GM12891 (cell line): ENCODE results near the gene CLRN3.

Source experiments
- POLR2A ChIP-seq: IDR thresholded peaks from 2 replicates; pipeline ENCODE4 v1.6.1; 2011; ENCODE audit warnings: low read depth, low read length, control low read depth
- POLR2AphosphoS5 ChIP-seq: IDR thresholded peaks from 2 replicates; pipeline ENCODE4 v1.6.1; 2011; ENCODE audit warnings: low read depth, low read length, control low read depth
- SPI1 ChIP-seq: IDR thresholded peaks from 2 replicates; pipeline ENCODE4 v1.6.1; 2011; ENCODE audit warnings: low read depth, low read length, control low read depth
- TAF1 ChIP-seq: IDR thresholded peaks from 2 replicates; pipeline ENCODE4 v1.6.1; 2011; ENCODE audit warnings: low read depth, low read length, control low read depth

DNA sequence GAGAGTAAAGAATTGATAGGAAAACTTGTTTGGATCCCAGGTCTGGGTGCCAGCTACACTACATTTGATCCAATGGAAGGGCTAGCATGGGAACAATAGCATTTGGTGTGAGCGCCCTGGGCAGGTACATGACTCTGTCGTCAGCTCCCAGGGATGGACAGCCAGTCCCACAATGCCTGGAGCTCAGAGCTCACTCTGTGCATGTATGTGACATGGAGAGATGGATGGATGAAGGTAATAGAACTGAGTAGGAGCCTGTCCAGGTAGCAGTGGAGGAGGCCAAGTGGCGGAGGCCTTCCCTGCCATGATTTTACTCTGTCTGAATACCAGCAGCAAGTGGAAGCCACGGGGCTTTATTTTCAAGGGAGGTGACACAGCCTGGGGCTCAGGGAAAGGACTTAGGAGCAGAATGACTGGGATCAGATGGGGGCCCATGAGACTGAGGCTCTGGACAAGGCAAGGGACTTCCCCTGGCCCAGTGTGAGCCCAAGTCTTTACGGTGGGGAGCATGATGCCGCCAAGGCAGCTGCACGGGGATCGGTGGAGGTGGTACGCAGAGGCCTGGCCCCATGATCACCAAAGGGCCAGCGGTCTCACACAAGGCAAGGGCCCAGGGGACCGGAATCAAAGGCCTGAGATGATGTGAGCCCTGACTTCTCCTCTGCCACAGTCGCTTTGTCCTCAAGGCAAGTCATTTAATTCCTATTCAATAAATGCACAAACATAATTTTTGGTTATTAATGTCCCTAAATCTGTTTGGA lies 20.0 kb upstream of the CLRN3 start:
- TF ChIP-seq POLR2A (no peak), POLR2AphosphoS5 (no peak), SPI1 (no peak), TAF1 (no peak)
